ENCODE results near the gene USP44. TPM values are rescaled to one million over a fixed set of nuclear protein-coding genes. Genes with fewer than 3 reads are reported as not detected.

The USP44 gene
- total and polyA plus RNA-seq, 2 of the 4 experiments (the other 2 are of a cell fraction), result 13.0 to 33.5 TPM

DNA sequence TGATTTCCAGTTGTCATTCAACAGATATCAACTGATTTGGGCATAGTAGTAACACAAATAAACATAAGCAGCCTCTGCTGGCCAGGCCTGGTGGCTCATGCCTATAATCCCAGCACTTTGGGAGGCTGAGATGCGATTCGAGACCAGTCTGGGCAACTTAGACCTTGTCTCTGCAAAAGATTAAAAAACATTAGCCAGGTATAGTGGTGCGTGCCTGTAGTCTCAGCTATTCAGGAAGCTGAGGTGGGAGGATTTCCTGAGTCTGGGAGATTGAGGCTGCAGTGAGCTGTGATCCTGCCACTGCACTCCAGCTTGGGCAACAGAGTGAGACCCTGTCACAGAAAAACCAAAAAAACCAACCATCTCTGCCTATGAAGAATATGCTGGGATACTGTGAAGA lies 70.2 kb downstream of the USP44 start:
- ATAC-seq (ENCODE audit: low read depth), result no peak; the same call in 1 of the 2 replicates
- no TSS peak for BruUV-seq (replicated peaks)
- H3K4ac ChIP-seq (ENCODE audit: low read depth, low read length), result no peak overlapping the region
- no peak overlapping the region for H2BK120ac ChIP-seq (ENCODE audit: low read depth, low read length)
- H3K18ac ChIP-seq (ENCODE audit: low read depth, low read length), result peak overlapping the region; percentile 75; the same call in 1 of the 2 replicates
- H3K9me3 ChIP-seq (ENCODE audit: control insufficient read depth, insufficient read depth, low read length), result no peaks in the 10 kb centered on the region
- peaks cover 5% of the 10 kb centered on the region for H3K4me1 ChIP-seq (ENCODE audit: control insufficient read depth, insufficient read depth, low read length)
- H3K9me1 ChIP-seq (ENCODE audit: insufficient read depth, low read length), result peaks cover 9% of the 10 kb centered on the region
- intact Hi-C loops (cut with micrococcal nuclease) (no loop called here), in situ Hi-C loops (cut with MboI; ENCODE audit: low sequenced_read_pairs) (no loop called here), dilution Hi-C loops (cut with HindIII; ENCODE audit: low sequenced_read_pairs, unreplicated experiment) (no loop called here)
- H2AK9ac ChIP-seq (replicated peaks; ENCODE audit: low read depth, low read length, poor library complexity), result no peak overlapping the region
- H4K91ac ChIP-seq (ENCODE audit: insufficient read depth, low read depth, low read length), result no peak overlapping the region
- no peak overlapping the region for H2AK5ac ChIP-seq (ENCODE audit: low read depth, low read length)
- H2BK15ac ChIP-seq (ENCODE audit: low read depth, low read length), result no peak overlapping the region
- ChIA-PET POLR2A (ENCODE audit: unreplicated experiment) (no interaction called here), CTCF (no interaction called here)
- H3K4me3 ChIP-seq (ENCODE audit: insufficient read depth, low read depth, low read length), result no peak overlapping the region
- H4K5ac ChIP-seq (ENCODE audit: low read depth, low read length), result no peak overlapping the region
- no peaks in the 10 kb centered on the region for H3K27me3 ChIP-seq (ENCODE audit: control insufficient read depth, insufficient read depth, low read length)
- H3K9ac ChIP-seq (ENCODE audit: low read depth, low read length), result no peak overlapping the region
- peaks cover 15 to 54% of the 10 kb centered on the region in 2 experiments for H3K79me1 ChIP-seq (ENCODE audit: low read depth in 1 of 2, low read length in 2 of 2)
- no CpG with 5 or more reads among the region's 3 CpGs for WGBS, 2 experiments (ENCODE audit: extremely low coverage in 2 of 2, insufficient read length in 1 of 2)
- H3K27ac ChIP-seq (ENCODE audit: insufficient read depth, low read length), result peak overlapping the region; percentile 46; the same call in 1 of the 2 replicates
- peaks cover 25% of the 10 kb centered on the region for H3K36me3 ChIP-seq (ENCODE audit: control insufficient read depth, insufficient read depth, low read length)
- no peak for DNase-seq
- TF ChIP-seq MAZ (IDR thresholded peaks at IDR 0.05; ENCODE audit: borderline replicate concordance, low read depth, low read length), result no peak
- TF ChIP-seq, protein P1, sequence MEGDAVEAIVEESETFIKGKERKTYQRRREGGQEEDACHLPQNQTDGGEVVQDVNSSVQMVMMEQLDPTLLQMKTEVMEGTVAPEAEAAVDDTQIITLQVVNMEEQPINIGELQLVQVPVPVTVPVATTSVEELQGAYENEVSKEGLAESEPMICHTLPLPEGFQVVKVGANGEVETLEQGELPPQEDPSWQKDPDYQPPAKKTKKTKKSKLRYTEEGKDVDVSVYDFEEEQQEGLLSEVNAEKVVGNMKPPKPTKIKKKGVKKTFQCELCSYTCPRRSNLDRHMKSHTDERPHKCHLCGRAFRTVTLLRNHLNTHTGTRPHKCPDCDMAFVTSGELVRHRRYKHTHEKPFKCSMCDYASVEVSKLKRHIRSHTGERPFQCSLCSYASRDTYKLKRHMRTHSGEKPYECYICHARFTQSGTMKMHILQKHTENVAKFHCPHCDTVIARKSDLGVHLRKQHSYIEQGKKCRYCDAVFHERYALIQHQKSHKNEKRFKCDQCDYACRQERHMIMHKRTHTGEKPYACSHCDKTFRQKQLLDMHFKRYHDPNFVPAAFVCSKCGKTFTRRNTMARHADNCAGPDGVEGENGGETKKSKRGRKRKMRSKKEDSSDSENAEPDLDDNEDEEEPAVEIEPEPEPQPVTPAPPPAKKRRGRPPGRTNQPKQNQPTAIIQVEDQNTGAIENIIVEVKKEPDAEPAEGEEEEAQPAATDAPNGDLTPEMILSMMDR (conservative IDR thresholded peaks at IDR 0.05; ENCODE audit: low read depth, low read length), result 0 out of 2 replicates have a peak, but pooled peaks have one; percentile 2
- no peak overlapping the region for H2AFZ ChIP-seq (replicated peaks; ENCODE audit: low read length, poor library complexity)
- peak overlapping the region; percentile 16 for H2BK5ac ChIP-seq (ENCODE audit: low read depth, low read length, poor library complexity, severe bottlenecking)
- no peak overlapping the region for H2BK20ac ChIP-seq (ENCODE audit: low read depth, low read length)
- no peak overlapping the region for H3K23ac ChIP-seq (ENCODE audit: low read depth, low read length)
- no peak overlapping the region for H3K56ac ChIP-seq (ENCODE audit: extremely low read depth, insufficient read depth, low read length)
- peaks cover 29% of the 10 kb centered on the region; the same call in 1 of the 2 replicates for H4K20me1 ChIP-seq (ENCODE audit: insufficient read depth, low read length)
- H3K14ac ChIP-seq (replicated peaks; ENCODE audit: low read depth, low read length), result no peak overlapping the region
- 0 out of 2 replicates have a peak overlapping the region, but pooled peaks have one; percentile 18 for H3K4me2 ChIP-seq (ENCODE audit: low read depth, low read length)
- 0 out of 4 replicates have a peak overlapping the region, but pooled peaks of 1 of the 2 experiments have one; percentile 41 for H4K8ac ChIP-seq (ENCODE audit: low read depth in 2 of 2, low read length in 2 of 2)

Data from IMR-90 (cell line).